HCT116 (cell line): Measurements from ENCODE around the gene VASH1. TPM values are rescaled to one million over a fixed set of nuclear protein-coding genes. Genes with fewer than 3 reads are reported as not detected.

Source experiments
- ATAC-seq: fragments of 200-7000 bp; cut with Tn5 transposase; 2 replicates; pipeline ENCODE4 v1.9.1; 2020; ENCODE audit warnings: mild to moderate bottlenecking, moderate library complexity
- BruUV-seq: library from RNA; stranded (reverse); fragments of 400-500 nt; replicated peaks from 2 replicates; lab custom pipeline; 2021; lab: Mats Ljungman, UMichigan
- CTCF ChIA-PET: fragments of 300-600 bp; sonication (Branson Sonifier 250); formaldehyde crosslinking; loops from one replicate; lab custom pipeline; 2021; ENCODE audit warnings: antibody characterized with exemption; lab: Charles Lee
- POLR2A ChIA-PET: fragments of 300-600, 350-600 bp; sonication (Branson Sonifier 250); formaldehyde crosslinking; loops from one replicate; lab custom pipeline; 2021; ENCODE audit warnings: antibody characterized with exemption; lab: Charles Lee
- RAD21 ChIA-PET, 2 experiments: fragments of 300-600 bp; sonication (Branson Sonifier 250); formaldehyde crosslinking; loops; one replicate each; lab custom pipeline; 2023; ENCODE audit warnings: low total read pairs in 2 of 2; ENCODE audit not compliant: uncharacterized antibody in 2 of 2, unreplicated experiment in 2 of 2, low non-redundant PET in 1 of 2; lab: Charles Lee
- DNase-seq: peaks from one replicate; pipeline ENCODE4 v3.0.0-alpha.2; 2010; ENCODE audit warnings: low read depth, low spot score
- H2AFZ ChIP-seq: fragments of 200-600 bp; shearing (Covaris generic), sonication (generic); 2 replicates; pipeline ENCODE4 v1.6.1; 2017; ENCODE audit warnings: low read depth, mixed run types, mixed read lengths, antibody characterized with exemption, low read length; ENCODE audit not compliant: poor library complexity, severe bottlenecking
- H3K27ac ChIP-seq: 2 replicates; pipeline ENCODE4 v1.5.1; 2012; ENCODE audit warnings: low read depth, low read length
- H3K27me3 ChIP-seq: fragments of 200-600 bp; sonication (generic); 2 replicates; pipeline ENCODE4 v1.6.1; 2016; ENCODE audit warnings: mixed run types, low read length, mixed read lengths; ENCODE audit not compliant: insufficient read depth
- H3K36me3 ChIP-seq, 2 experiments: fragments of 200-500 bp in 1 of 2; fragments of 200-600 bp in 1 of 2; sonication (Bioruptor generic) in 1 of 2; sonication (generic) in 1 of 2; 2 replicates each; pipeline versions ENCODE4 v1.5.1 to v1.6.1; 2014 to 2016; ENCODE audit warnings: low read length in 2 of 2, inconsistent platforms in 1 of 2, mixed read lengths in 1 of 2, mixed run types in 1 of 2; ENCODE audit not compliant: insufficient read depth in 2 of 2, control insufficient read depth in 1 of 2
- H3K4me1 ChIP-seq, 2 experiments: fragments of 200-600 bp in 1 of 2; sonication (generic) in 1 of 2; 2 replicates each; pipeline versions ENCODE4 v1.5.1 to v1.6.1; 2012 to 2017; ENCODE audit warnings: low read length in 2 of 2, inconsistent platforms in 1 of 2, mild to moderate bottlenecking in 1 of 2, mixed read lengths in 1 of 2, mixed run types in 1 of 2, moderate library complexity in 1 of 2; ENCODE audit not compliant: insufficient read depth in 2 of 2, control insufficient read depth in 1 of 2
- H3K4me2 ChIP-seq: fragments of 200-600 bp; sonication (generic); 2 replicates; pipeline ENCODE4 v1.6.1; 2017; ENCODE audit warnings: mixed run types, low read length, mixed read lengths
- H3K4me3 ChIP-seq, 2 experiments: fragments of 200-600 bp in 1 of 2; sonication (generic) in 1 of 2; replicated peaks in 1 of 2; 2 replicates each; pipeline ENCODE4 v1.5.1; 2011 to 2016; ENCODE audit warnings: low read length in 2 of 2, control low read depth in 1 of 2, low read depth in 1 of 2, mild to moderate bottlenecking in 1 of 2, mixed read lengths in 1 of 2, mixed run types in 1 of 2
- H3K79me2 ChIP-seq: fragments of 200-600 bp; sonication (generic); 2 replicates; pipeline ENCODE4 v1.6.1; 2017; ENCODE audit warnings: mild to moderate bottlenecking, mixed run types, low read length, moderate library complexity, mixed read lengths; ENCODE audit not compliant: insufficient read depth
- H3K9ac ChIP-seq: fragments of 200-600 bp; sonication (generic); 2 replicates; pipeline ENCODE4 v1.6.1; 2016; ENCODE audit warnings: low read length, mixed read lengths
- H3K9me2 ChIP-seq: fragments of 200-600 bp; sonication (generic), shearing (Covaris generic); 2 replicates; pipeline ENCODE4 v1.6.1; 2017; ENCODE audit warnings: mixed run types, mild to moderate bottlenecking, moderate library complexity; ENCODE audit not compliant: insufficient read depth
- H3K9me3 ChIP-seq, 2 experiments: fragments of 200-500 bp in 1 of 2; fragments of 200-600 bp in 1 of 2; sonication (Bioruptor generic) in 1 of 2; sonication (generic) in 1 of 2; 2 replicates each; pipeline ENCODE4 v1.6.1; 2014 to 2017; ENCODE audit warnings: low read length in 2 of 2, mixed read lengths in 2 of 2, inconsistent platforms in 1 of 2, low read depth in 1 of 2, mild to moderate bottlenecking in 1 of 2, mixed run types in 1 of 2, moderate library complexity in 1 of 2; ENCODE audit not compliant: control insufficient read depth in 1 of 2, insufficient read depth in 1 of 2
- H4K20me1 ChIP-seq: fragments of 200-600 bp; sonication (generic), shearing (Covaris generic); 2 replicates; pipeline ENCODE4 v1.6.1; 2017; ENCODE audit warnings: mixed run types, mild to moderate bottlenecking, moderate library complexity; ENCODE audit not compliant: insufficient read depth
- ELF1 ChIP-seq: IDR thresholded peaks from 2 replicates; pipeline ENCODE4 v1.6.1; 2012; ENCODE audit warnings: low read depth, borderline replicate concordance
- FOSL1 ChIP-seq: IDR thresholded peaks from 2 replicates; pipeline ENCODE4 v1.6.1; 2012; ENCODE audit warnings: low read depth
- SIN3A ChIP-seq: IDR thresholded peaks from 2 replicates; pipeline ENCODE4 v1.6.1; 2012; ENCODE audit warnings: low read depth
- TCF7L2 ChIP-seq: IDR thresholded peaks from 2 replicates; pipeline ENCODE4 v1.7.0; 2011; ENCODE audit warnings: borderline replicate concordance, inconsistent platforms; ENCODE audit not compliant: insufficient read depth, insufficient read length; ENCODE audit errors: extremely low read depth
- ZFX ChIP-seq: fragments of 450-650 bp; IDR thresholded peaks from 2 replicates; pipeline ENCODE4 v1.6.1; 2017
- ZNF274 ChIP-seq: fragments of 200-500 bp; sonication (Bioruptor generic); IDR thresholded peaks from 2 replicates; pipeline ENCODE4 v1.6.1; 2014; ENCODE audit warnings: mild to moderate bottlenecking, low read depth, low read length, inconsistent platforms
- intact Hi-C: fragments of 100-400 bp; cut with micrococcal nuclease; formaldehyde crosslinking; loops from 2 replicates; pipeline ENCODE4 v1.10.0; 2022
- total RNA-seq: library from RNA; stranded (reverse); gene quantifications from one replicate; pipeline ENCODE4 v1.2.1, GENCODE V29; 2021; ENCODE audit not compliant: unreplicated experiment
- TF ChIP-seq, protein P1 (sequence below): IDR thresholded peaks from 2 replicates; pipeline ENCODE4 v1.6.1; 2011; ENCODE audit warnings: mild to moderate bottlenecking, low read length, moderate library complexity; ENCODE audit not compliant: insufficient replicate concordance; ENCODE audit errors: extremely low read depth

Gene VASH1
- total RNA-seq, 1 experiment from 2014 or later = 13.3 TPM

DNA sequence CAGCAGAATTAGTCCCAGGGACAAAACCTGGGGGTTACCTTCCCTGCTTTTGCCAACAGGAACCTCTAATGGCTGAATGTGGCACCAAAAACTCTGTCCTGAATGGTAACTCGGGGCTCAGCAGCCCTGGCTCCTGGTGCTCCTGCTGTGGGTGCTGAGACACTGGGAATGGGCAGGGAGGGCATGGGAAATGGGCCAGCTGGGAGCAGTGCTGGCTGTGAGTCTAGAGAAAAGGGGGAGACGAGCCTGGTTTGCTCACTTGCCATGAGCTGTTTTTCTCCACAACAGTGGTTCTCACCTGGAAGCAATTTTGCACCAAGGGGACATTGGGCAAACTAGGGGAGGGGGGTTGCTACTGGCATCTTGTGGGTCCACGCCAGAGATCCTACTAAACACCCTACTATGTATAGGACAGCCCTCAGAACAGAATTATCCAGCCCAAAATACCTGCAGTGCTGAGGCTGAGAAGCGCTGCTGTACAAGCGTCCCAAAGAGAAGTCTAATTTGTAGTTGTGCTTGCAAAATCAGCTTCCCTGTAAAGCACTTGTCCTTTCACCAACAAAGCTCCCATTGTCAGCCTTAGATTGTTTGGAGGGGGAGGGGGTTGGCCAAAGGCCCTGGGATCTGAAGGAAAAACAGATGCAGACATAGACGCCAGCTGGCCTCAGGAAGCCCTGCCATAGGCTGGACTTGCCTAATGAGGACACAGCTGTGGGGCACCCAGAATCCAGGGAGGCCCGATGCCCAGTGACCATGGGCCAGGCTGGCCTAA, 68.6 kb downstream of the VASH1 start:
- ChIA-PET CTCF (no interaction called here), POLR2A (no interaction called here), RAD21 (no interaction called here)
- H3K4me3 ChIP-seq = no peak overlapping the region
- H4K20me1 ChIP-seq = no peaks in the 10 kb centered on the region
- no peak overlapping the region for H2AFZ ChIP-seq
- ATAC-seq (no peak), DNase-seq (no peak)
- no peak overlapping the region for H3K9ac ChIP-seq
- peaks cover 0 to 5% of the 10 kb centered on the region in 2 experiments; a peak in 1 of 4 replicates for H3K4me1 ChIP-seq
- H3K9me2 ChIP-seq = no peaks in the 10 kb centered on the region
- H3K79me2 ChIP-seq = no peaks in the 10 kb centered on the region
- no peaks in the 10 kb centered on the region for H3K27me3 ChIP-seq
- no peaks in the 10 kb centered on the region for H3K36me3 ChIP-seq
- H3K9me3 ChIP-seq = no peaks in the 10 kb centered on the region
- H3K27ac ChIP-seq = no peak overlapping the region
- intact Hi-C loops = no loop called here
- no TSS peak for BruUV-seq
- TF ChIP-seq ELF1 = no peak
- no peak for TF ChIP-seq FOSL1
- TF ChIP-seq ZNF274 = no peak
- no peak for TF ChIP-seq SIN3A
- TF ChIP-seq, protein P1, sequence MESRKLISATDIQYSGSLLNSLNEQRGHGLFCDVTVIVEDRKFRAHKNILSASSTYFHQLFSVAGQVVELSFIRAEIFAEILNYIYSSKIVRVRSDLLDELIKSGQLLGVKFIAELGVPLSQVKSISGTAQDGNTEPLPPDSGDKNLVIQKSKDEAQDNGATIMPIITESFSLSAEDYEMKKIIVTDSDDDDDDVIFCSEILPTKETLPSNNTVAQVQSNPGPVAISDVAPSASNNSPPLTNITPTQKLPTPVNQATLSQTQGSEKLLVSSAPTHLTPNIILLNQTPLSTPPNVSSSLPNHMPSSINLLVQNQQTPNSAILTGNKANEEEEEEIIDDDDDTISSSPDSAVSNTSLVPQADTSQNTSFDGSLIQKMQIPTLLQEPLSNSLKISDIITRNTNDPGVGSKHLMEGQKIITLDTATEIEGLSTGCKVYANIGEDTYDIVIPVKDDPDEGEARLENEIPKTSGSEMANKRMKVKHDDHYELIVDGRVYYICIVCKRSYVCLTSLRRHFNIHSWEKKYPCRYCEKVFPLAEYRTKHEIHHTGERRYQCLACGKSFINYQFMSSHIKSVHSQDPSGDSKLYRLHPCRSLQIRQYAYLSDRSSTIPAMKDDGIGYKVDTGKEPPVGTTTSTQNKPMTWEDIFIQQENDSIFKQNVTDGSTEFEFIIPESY = no peak
- TF ChIP-seq ZFX = no peak
- no peak for TF ChIP-seq TCF7L2
- H3K4me2 ChIP-seq = no peak overlapping the region
